HG02938 (cell line): Measurements from ENCODE around the gene BTBD6.
"Not testable (repeated sequence)": the region's sequence is repeated elsewhere in the genome, so short reads cannot be mapped to it uniquely, and the experiment has no call there.

Experiments used
- ATAC-seq: cut with Tn5 transposase; IDR thresholded peaks from one replicate; pipeline ENCODE4 v1.9.1; 2021; ENCODE audit warnings: mild to moderate bottlenecking, moderate library complexity; ENCODE audit not compliant: unreplicated experiment

Gene BTBD6

GRCh38 chr14:105292826-105293711 is 44.7 kb downstream of the BTBD6 start:
- ATAC-seq: no peak

- no peak for ATAC-seq
Measured at GRCh38 chr14:105294142-105294597, 45.8 kb downstream of the BTBD6 start.

GRCh38 chr14:105297311-105297710 is 49.0 kb downstream of the BTBD6 start:
- ATAC-seq: not testable (repeated sequence)

- peak; percentile 10 for ATAC-seq
Measured at GRCh38 chr14:105299654-105300541, 51.6 kb downstream of the BTBD6 start.
